Measurements from ENCODE around the gene RAE1.

Gene RAE1

GRCh38 chr20:57374343-57374930, 23.4 kb downstream of the RAE1 start:
- DNase-seq, result no peak

GRCh38 chr20:57374931-57375651, 24.0 kb downstream of the RAE1 start:
- DNase-seq, result no peak

- no peak for DNase-seq
These were observed 24.7 kb downstream of the RAE1 start for GRCh38 chr20:57375652-57376230.

GRCh38 chr20:57377350-57377749, 26.3 kb downstream of the RAE1 start:
- DNase-seq, result no peak

GRCh38 chr20:57378107-57378506, 27.1 kb downstream of the RAE1 start:
- no peak for DNase-seq

- no peak for DNase-seq
These were observed 27.7 kb downstream of the RAE1 start for GRCh38 chr20:57378646-57379262.

GRCh38 chr20:57379263-57379647, 28.2 kb downstream of the RAE1 start:
- no peak for DNase-seq

GRCh38 chr20:57380081-57380750, 29.2 kb downstream of the RAE1 start:
- no peak for DNase-seq

GRCh38 chr20:57381596-57382503, 30.8 kb downstream of the RAE1 start:
- peak; percentile 67 to 87 (median 77) for DNase-seq

GRCh38 chr20:57382516-57382915, 31.5 kb downstream of the RAE1 start:
- DNase-seq, result no peak

GRCh38 chr20:57383447-57384347, 32.6 kb downstream of the RAE1 start:
- peak in 2 of 3 experiments; percentile 58 to 81 for DNase-seq

- no peak for DNase-seq
These were observed 33.4 kb downstream of the RAE1 start for GRCh38 chr20:57384486-57384885.

GRCh38 chr20:57384953-57385761, 34.1 kb downstream of the RAE1 start:
- no peak for DNase-seq

- no peak for DNase-seq
These were observed 34.9 kb downstream of the RAE1 start for GRCh38 chr20:57385940-57386339.

GRCh38 chr20:57386762-57387161, 35.7 kb downstream of the RAE1 start:
- no peak for DNase-seq

GRCh38 chr20:57387463-57387862, 36.4 kb downstream of the RAE1 start:
- DNase-seq, result no peak

GRCh38 chr20:57387945-57388371, 36.9 kb downstream of the RAE1 start:
- DNase-seq, result no peak

- peak in 1 of 3 experiments; percentile 77 for DNase-seq
These were observed 38.1 kb downstream of the RAE1 start for GRCh38 chr20:57388953-57389694.

Data from NCI-H1417 (cell line).